ENCODE measurements around the gene RAB28. TPM values are rescaled to one million over a fixed set of nuclear protein-coding genes. Genes with fewer than 3 reads are reported as not detected.

Gene RAB28
- total RNA-seq, 2 donors from 2014 or later = 10.9 to 14.5 TPM

DNA sequence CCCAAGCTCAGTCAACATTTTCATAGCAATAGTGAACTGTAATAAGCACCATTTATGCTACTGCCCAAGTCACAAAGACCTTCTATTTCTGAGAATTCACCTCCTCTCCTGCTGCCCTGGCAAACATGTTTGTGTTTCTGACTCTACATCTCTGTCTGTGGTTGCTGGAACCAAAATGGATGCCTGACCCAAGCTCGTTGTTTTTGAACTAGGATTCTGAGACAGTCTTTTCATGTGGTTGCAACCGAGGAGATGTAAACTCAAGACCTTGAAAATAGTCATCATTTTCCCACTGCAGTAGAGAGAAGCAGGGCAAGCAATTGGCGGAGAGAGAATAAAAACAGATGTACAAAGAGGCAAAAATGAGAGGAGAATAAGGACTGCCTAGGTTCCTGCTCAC is 160.2 kb downstream of the RAB28 start:
- WGBS, 2 donors = 89 to 93% methylated on average over 3 of the region's 3 CpGs

DNA sequence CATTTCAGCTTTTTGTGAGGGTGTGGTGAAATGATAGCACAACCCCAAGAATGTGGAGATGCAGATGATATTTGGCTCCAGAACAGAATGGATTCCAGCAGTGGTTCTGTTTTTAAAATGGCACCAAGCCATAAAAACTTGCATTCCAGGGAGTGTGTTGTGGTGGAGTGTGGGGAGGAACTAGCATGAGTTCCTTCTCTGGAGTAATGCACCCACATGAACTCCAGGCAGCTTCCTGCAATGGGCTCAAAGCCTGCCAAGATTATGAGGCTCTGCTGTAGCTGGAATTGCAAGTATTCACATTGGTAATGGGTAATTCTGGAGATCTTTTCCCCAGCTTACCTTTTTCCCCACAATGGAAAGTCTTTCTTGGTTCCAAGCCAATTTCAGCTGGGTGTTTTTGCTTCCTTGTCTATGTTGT is 161.4 kb downstream of the RAB28 start:
- DNase-seq = no peak
- no peaks in the 10 kb centered on the region for H3K27me3 ChIP-seq
- TF ChIP-seq, protein P1, sequence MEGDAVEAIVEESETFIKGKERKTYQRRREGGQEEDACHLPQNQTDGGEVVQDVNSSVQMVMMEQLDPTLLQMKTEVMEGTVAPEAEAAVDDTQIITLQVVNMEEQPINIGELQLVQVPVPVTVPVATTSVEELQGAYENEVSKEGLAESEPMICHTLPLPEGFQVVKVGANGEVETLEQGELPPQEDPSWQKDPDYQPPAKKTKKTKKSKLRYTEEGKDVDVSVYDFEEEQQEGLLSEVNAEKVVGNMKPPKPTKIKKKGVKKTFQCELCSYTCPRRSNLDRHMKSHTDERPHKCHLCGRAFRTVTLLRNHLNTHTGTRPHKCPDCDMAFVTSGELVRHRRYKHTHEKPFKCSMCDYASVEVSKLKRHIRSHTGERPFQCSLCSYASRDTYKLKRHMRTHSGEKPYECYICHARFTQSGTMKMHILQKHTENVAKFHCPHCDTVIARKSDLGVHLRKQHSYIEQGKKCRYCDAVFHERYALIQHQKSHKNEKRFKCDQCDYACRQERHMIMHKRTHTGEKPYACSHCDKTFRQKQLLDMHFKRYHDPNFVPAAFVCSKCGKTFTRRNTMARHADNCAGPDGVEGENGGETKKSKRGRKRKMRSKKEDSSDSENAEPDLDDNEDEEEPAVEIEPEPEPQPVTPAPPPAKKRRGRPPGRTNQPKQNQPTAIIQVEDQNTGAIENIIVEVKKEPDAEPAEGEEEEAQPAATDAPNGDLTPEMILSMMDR (IDR thresholded peaks at IDR 0.05) = no peak
- no peak for TF ChIP-seq POLR2A (IDR thresholded peaks at IDR 0.05)
- no peaks in the 10 kb centered on the region for H3K36me3 ChIP-seq (replicated peaks in 1 of 2; ENCODE audit: insufficient read depth in 1 of 2, low read depth in 2 of 2)
- intact Hi-C loops (cut with DNase I) = no loop called here
- no peak for ATAC-seq
- H3K4me1 ChIP-seq = no peaks in the 10 kb centered on the region
- H3K4me3 ChIP-seq = no peak overlapping the region
- H3K9me3 ChIP-seq = no peaks in the 10 kb centered on the region
- no peak overlapping the region for H3K27ac ChIP-seq

More for the DNA sequence above, 160.2 kb downstream of the RAB28 start:
- no peak overlapping the region for H3K27ac ChIP-seq
- TF ChIP-seq, protein P1 (IDR thresholded peaks at IDR 0.05) = no peak
- TF ChIP-seq POLR2A (IDR thresholded peaks at IDR 0.05) = no peak
- H3K27me3 ChIP-seq = no peaks in the 10 kb centered on the region
- ATAC-seq (no peak), DNase-seq (no peak)
- intact Hi-C loops (cut with DNase I) = no loop called here
- H3K36me3 ChIP-seq (replicated peaks in 1 of 2; ENCODE audit: insufficient read depth in 1 of 2, low read depth in 2 of 2) = no peaks in the 10 kb centered on the region
- no peaks in the 10 kb centered on the region for H3K4me1 ChIP-seq
- H3K9me3 ChIP-seq = no peaks in the 10 kb centered on the region
- no peak overlapping the region for H3K4me3 ChIP-seq

Other genes with a start within 250 kb of the RAB28 start
- under 1 TPM in 1 of 2 donors, not detected in 1; 0.26 TPM for gene NKX3-2, start 60.2 kb upstream of the RAB28 start, total RNA-seq
- 10 to 100 TPM; 28.5 to 31.0 TPM for gene BOD1L1, start 143.4 kb upstream of the RAB28 start, total RNA-seq